SK-N-MC (cell line): Measurements from ENCODE around the gene KRT6A.

ENCODE experiments used
- DNase-seq: peaks from one replicate; pipeline ENCODE4 v3.0.0-alpha.2; 2011; ENCODE audit warnings: low read depth, low spot score
- H3K27ac ChIP-seq: fragments of 200-600 bp; sonication (generic); 2 replicates; pipeline ENCODE4 v1.5.1; 2016; ENCODE audit warnings: mixed run types
- H3K36me3 ChIP-seq: fragments of 200-600 bp; sonication (generic); 2 replicates; pipeline ENCODE4 v1.6.1; 2017; ENCODE audit warnings: antibody characterized with exemption, low read length, mixed read lengths; ENCODE audit not compliant: insufficient read depth
- H3K4me3 ChIP-seq: fragments of 200-600 bp; sonication (generic); 2 replicates; pipeline ENCODE4 v1.5.1; 2016
- H3K9ac ChIP-seq: fragments of 200-600 bp; sonication (generic); 2 replicates; pipeline ENCODE4 v1.8.0; 2017; ENCODE audit warnings: mixed run types, mixed read lengths; ENCODE audit not compliant: insufficient read length
- H3K9me3 ChIP-seq: fragments of 200-600 bp; sonication (generic); 2 replicates; pipeline ENCODE4 v1.6.1; 2017; ENCODE audit warnings: low read depth, mild to moderate bottlenecking, antibody characterized with exemption, low read length, moderate library complexity, mixed read lengths
- EZH2 ChIP-seq: fragments of 200-600 bp; sonication (generic); IDR thresholded peaks from one replicate; pipeline ENCODE4 v1.6.1; 2017; ENCODE audit warnings: antibody characterized with exemption
- FOXP2 ChIP-seq: optimal IDR thresholded peaks from 2 replicates; pipeline ENCODE3; 2011; ENCODE audit warnings: mild to moderate bottlenecking, moderate library complexity; ENCODE audit not compliant: insufficient read depth; ENCODE audit errors: extremely low read length, control extremely low read depth
- POLR2AphosphoS5 ChIP-seq: IDR thresholded peaks from 2 replicates; pipeline ENCODE4 v1.6.1; 2012; ENCODE audit warnings: mild to moderate bottlenecking, low read depth, low read length, borderline replicate concordance

The KRT6A gene

DNA sequence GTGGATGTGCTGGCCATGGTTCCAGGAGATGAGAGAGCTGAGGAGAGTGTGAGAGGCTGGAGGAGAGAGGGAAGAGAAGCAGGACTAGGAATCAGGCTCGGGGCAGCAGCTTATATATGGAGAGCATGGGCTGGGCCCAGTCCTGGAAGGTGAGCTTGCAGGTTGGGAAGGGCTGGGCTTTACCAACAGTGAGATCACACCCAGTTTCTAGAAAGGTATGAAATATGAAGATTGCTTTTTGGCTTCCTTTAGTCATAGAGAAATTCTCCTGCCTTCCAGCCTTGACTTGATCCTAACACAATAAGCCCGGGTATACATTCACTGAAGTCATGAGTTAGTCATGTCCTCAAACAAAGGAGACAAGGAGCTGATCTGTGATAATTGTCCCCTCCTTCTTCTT, at the start of gene KRT6A:
Gene KRT6A (minus strand): TSS at position 86 of the 400 bp plus-strand sequence. CDS start 69 bp downstream, at position 17.
- no peak for DNase-seq
- Histone ChIP-seq H3K9me3 (no peaks in the 10 kb centered on the region), H3K36me3 (no peaks in the 10 kb centered on the region), H3K27ac (no peak within 1 kb of the TSS), H3K9ac (no peak within 1 kb of the TSS), H3K4me3 (no peak within 1 kb of the TSS)
- TF ChIP-seq FOXP2 (no peak), POLR2AphosphoS5 (no peak), EZH2 (no peak)

- H3K9me3 ChIP-seq = no peaks in the 10 kb centered on the region
- H3K36me3 ChIP-seq = no peaks in the 10 kb centered on the region
- no peak overlapping the region for H3K27ac ChIP-seq
- no peak for DNase-seq
- H3K4me3 ChIP-seq = no peak overlapping the region
- H3K9ac ChIP-seq = no peak overlapping the region
- TF ChIP-seq POLR2AphosphoS5 (no peak), FOXP2 (no peak), EZH2 (no peak)
These were observed 49.1 kb upstream of the KRT6A start for GRCh38 chr12:52542157-52542556.

DNA sequence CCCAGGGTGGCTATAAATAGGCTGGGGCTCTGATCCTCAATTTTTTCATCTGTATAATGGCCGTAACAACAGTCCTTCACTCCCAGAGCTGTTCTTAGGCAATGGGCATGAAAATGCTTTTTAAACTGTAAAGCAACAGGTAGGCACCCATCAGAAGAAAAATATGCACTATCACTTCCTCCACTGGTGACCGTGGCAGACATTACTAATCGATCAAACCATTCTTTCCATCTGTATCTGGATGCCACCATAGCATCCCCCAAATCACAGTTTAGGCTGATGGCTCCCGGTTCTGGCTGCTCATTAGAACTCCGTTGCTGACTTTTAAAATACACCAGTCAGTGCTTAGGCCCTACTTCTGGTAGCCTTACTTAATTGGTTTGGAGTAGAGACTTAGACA, 48.7 kb upstream of the KRT6A start:
- Histone ChIP-seq H3K4me3 (no peak overlapping the region), H3K9ac (no peak overlapping the region), H3K36me3 (no peaks in the 10 kb centered on the region), H3K9me3 (no peaks in the 10 kb centered on the region), H3K27ac (no peak overlapping the region)
- DNase-seq = no peak
- TF ChIP-seq POLR2AphosphoS5 = no peak
- TF ChIP-seq FOXP2 = no peak
- TF ChIP-seq EZH2 = no peak

DNA sequence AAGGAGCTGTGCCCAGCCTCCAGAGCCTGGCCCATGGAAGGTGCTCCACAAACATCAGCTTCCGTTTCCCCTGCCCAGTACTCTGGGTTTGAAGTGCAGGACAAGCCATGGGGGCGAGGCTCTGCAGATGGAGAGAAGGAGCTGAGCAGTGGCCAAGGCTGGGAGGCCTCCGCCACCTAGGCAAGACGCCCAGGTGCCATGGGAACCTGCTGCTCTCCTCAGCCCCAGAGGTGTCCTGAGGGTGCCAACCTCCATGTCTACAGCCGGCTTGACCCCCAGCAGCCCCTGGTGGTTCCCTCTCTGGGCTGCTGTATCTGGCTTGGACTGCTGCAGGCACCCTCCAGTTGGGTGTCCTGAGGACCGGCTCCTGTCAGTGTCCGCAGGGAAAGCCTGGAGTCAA, 47.5 kb upstream of the KRT6A start:
- no peak overlapping the region for H3K27ac ChIP-seq
- no peak for TF ChIP-seq EZH2
- TF ChIP-seq POLR2AphosphoS5 = no peak
- no peak for TF ChIP-seq FOXP2
- no peak overlapping the region for H3K9ac ChIP-seq

DNA sequence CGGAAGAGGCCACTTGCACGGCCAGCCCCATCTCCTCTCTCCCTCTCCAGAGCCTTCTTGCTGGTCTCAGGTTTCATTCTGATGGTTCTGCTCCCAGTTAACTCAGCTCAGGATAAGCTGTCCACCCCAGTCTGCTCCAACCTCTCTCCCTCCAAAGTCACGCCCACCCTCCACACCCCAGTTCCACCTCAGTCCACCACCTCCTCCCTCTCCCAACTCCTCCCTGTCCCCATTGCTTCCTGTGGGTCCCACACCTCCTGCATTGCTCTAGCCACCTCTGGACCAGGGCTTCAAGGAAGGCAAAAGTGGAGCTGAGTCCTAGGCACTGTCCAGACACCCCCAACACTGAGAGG, 46.7 kb upstream of the KRT6A start:
- H3K9me3 ChIP-seq = no peaks in the 10 kb centered on the region
- no peak overlapping the region for H3K27ac ChIP-seq
- TF ChIP-seq EZH2 (no peak), FOXP2 (no peak), POLR2AphosphoS5 (no peak)
- no peak for DNase-seq
- H3K4me3 ChIP-seq = no peak overlapping the region
- no peaks in the 10 kb centered on the region for H3K36me3 ChIP-seq
- no peak overlapping the region for H3K9ac ChIP-seq

More for the DNA sequence above, 47.5 kb upstream of the KRT6A start:
- Histone ChIP-seq H3K4me3 (no peak overlapping the region), H3K36me3 (no peaks in the 10 kb centered on the region), H3K9me3 (no peaks in the 10 kb centered on the region)
- no peak for DNase-seq

- TF ChIP-seq EZH2 (no peak), FOXP2 (no peak), POLR2AphosphoS5 (no peak)
- Histone ChIP-seq H3K27ac (no peak overlapping the region), H3K9ac (no peak overlapping the region), H3K4me3 (no peak overlapping the region), H3K9me3 (no peaks in the 10 kb centered on the region), H3K36me3 (no peaks in the 10 kb centered on the region)
- no peak for DNase-seq
These were observed 46.2 kb upstream of the KRT6A start for GRCh38 chr12:52539083-52539820.

DNA sequence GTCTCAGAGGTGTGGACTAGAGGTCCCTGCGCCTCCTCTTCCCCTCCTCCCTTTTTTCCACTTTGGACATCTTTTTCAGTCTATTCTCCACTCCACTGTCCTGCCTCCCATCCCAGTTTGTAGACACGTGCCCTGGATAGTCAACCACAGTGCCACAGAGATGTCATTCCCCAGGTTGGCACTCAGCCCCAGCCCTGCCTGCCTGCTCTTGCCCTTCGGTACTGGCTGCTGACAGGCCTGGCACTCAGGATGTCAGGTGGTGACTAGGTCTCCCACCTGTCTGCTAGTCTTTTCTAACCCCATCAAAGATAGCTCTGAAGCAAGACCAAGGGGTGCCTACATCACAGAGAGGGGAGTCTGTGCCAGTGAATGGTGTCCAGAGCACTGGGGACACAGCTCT, 44.0 kb upstream of the KRT6A start:
- TF ChIP-seq FOXP2 (no peak), POLR2AphosphoS5 (no peak)
- Histone ChIP-seq H3K4me3 (no peak overlapping the region), H3K9me3 (no peaks in the 10 kb centered on the region), H3K27ac (no peak overlapping the region), H3K36me3 (no peaks in the 10 kb centered on the region), H3K9ac (no peak overlapping the region)
- DNase-seq = no peak

- DNase-seq = no peak
- H3K4me3 ChIP-seq = no peak overlapping the region
These were observed 42.5 kb upstream of the KRT6A start for GRCh38 chr12:52535574-52535973.

GRCh38 chr12:52534482-52534881, 41.4 kb upstream of the KRT6A start:
- Histone ChIP-seq H3K9ac (no peak overlapping the region), H3K4me3 (no peak overlapping the region), H3K9me3 (no peaks in the 10 kb centered on the region), H3K27ac (no peak overlapping the region), H3K36me3 (no peaks in the 10 kb centered on the region)
- TF ChIP-seq FOXP2 (no peak), EZH2 (no peak), POLR2AphosphoS5 (no peak)
- DNase-seq = no peak

More at GRCh38 chr12:52535574-52535973, 42.5 kb upstream of the KRT6A start:
- Histone ChIP-seq H3K27ac (no peak overlapping the region), H3K9ac (no peak overlapping the region), H3K36me3 (no peaks in the 10 kb centered on the region), H3K9me3 (no peaks in the 10 kb centered on the region)
- TF ChIP-seq POLR2AphosphoS5 (no peak), FOXP2 (no peak), EZH2 (no peak)
